ENCODE measurements around the gene MFAP2.

GRCh38 chr1:16975211-16975610 is 5.2 kb downstream of the MFAP2 start:
- TF ChIP-seq CTCF (IDR thresholded peaks at IDR 0.05; ENCODE audit: low read depth, low read length, poor library complexity, severe bottlenecking) = no peak
- TF ChIP-seq EZH2phosphoT487 (IDR thresholded peaks at IDR 0.05; ENCODE audit: borderline replicate concordance, low read length) = no peak

All from DOHH2 (cell line).